OCI-LY1 (cell line): ENCODE data around the gene KCNH1.
"Not testable (repeated sequence)": the region's sequence is repeated elsewhere in the genome, so short reads cannot be mapped to it uniquely, and the experiment has no call there.

ENCODE experiments used
- EZH2 ChIP-seq: fragments of 200-600 bp; sonication (generic), shearing (Covaris generic); IDR thresholded peaks from 2 replicates; pipeline ENCODE4 v1.8.0; 2017; ENCODE audit warnings: borderline replicate concordance, mixed run types, mild to moderate bottlenecking, antibody characterized with exemption, low read length, moderate library complexity, mixed read lengths
- TF ChIP-seq, protein P1 (sequence below): fragments of 200-600 bp; sonication (generic), shearing (Covaris generic); IDR thresholded peaks from 2 replicates; pipeline ENCODE4 v1.5.1; 2017; ENCODE audit warnings: mild to moderate bottlenecking, antibody characterized with exemption, low read length, moderate library complexity, mixed read lengths

DNA sequence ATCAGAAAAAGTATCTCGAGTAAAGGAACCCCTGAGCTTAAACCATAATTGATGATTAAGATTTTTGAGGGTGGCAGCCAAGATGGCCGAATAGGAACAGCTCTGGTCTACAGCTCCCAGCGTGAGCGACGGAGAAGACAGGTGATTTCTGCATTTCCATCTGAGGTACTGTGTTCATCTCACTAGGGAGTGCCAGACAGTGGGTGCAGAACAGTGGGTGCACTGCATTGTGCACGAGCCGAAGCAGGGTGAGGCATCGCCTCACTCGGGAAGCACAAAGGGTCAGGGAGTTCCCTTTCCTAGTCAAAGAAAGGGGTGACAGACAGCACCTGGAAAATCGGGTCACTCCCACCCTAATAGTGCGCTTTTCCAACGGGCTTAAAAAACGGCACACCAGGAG lies 138.0 kb downstream of the KCNH1 start:
- TF ChIP-seq, protein P1, sequence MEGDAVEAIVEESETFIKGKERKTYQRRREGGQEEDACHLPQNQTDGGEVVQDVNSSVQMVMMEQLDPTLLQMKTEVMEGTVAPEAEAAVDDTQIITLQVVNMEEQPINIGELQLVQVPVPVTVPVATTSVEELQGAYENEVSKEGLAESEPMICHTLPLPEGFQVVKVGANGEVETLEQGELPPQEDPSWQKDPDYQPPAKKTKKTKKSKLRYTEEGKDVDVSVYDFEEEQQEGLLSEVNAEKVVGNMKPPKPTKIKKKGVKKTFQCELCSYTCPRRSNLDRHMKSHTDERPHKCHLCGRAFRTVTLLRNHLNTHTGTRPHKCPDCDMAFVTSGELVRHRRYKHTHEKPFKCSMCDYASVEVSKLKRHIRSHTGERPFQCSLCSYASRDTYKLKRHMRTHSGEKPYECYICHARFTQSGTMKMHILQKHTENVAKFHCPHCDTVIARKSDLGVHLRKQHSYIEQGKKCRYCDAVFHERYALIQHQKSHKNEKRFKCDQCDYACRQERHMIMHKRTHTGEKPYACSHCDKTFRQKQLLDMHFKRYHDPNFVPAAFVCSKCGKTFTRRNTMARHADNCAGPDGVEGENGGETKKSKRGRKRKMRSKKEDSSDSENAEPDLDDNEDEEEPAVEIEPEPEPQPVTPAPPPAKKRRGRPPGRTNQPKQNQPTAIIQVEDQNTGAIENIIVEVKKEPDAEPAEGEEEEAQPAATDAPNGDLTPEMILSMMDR, result not testable (repeated sequence)
- not testable (repeated sequence) for TF ChIP-seq EZH2
